Ishikawa (cell line): ENCODE data around the gene PIK3AP1.

Source experiments
- CEBPB ChIP-seq: IDR thresholded peaks from 2 replicates; pipeline ENCODE4 v1.6.1; 2012
- EP300 ChIP-seq: IDR thresholded peaks from 2 replicates; pipeline ENCODE4 v1.6.1; 2012; ENCODE audit warnings: borderline replicate concordance
- FOXM1 ChIP-seq: IDR thresholded peaks from 2 replicates; pipeline ENCODE4 v1.6.1; 2012; ENCODE audit warnings: low read depth, borderline replicate concordance
- TCF12 ChIP-seq: IDR thresholded peaks from 2 replicates; pipeline ENCODE4 v1.6.1; 2012; ENCODE audit warnings: low read depth
- YY1 ChIP-seq: IDR thresholded peaks from 2 replicates; pipeline ENCODE4 v1.6.1; 2012; ENCODE audit warnings: low read depth
- ZBTB7A ChIP-seq: IDR thresholded peaks from 2 replicates; pipeline ENCODE4 v1.6.1; 2012; ENCODE audit warnings: low read depth
- TF ChIP-seq, protein P1 (sequence below): IDR thresholded peaks from 2 replicates; pipeline ENCODE4 v1.6.1; 2012
- TF ChIP-seq, protein P2 (sequence below): IDR thresholded peaks from 2 replicates; pipeline ENCODE4 v1.6.1; 2012

DNA sequence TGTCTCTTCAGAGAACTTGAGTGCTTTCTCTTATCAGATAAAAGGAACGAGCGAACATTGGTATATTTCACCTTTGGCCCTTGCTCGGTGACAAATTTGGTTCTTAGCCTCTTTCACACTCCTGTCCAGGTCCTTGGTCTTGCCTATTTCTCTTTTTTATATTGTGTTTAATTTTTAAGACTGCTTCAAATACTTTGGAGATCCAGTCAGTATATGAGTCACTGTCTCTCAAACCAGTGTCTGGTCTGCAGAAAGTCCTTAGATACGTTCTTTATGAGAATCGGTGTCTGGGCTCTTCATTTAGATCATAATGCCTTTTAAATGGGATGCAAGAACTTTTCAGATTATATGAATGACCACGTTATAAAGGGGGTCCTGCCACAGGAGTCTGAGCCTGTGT, 55.0 kb downstream of the PIK3AP1 start:
- TF ChIP-seq EP300 = no peak
- TF ChIP-seq CEBPB = no peak
- TF ChIP-seq YY1 = no peak
- no peak for TF ChIP-seq FOXM1
- TF ChIP-seq, protein P1, sequence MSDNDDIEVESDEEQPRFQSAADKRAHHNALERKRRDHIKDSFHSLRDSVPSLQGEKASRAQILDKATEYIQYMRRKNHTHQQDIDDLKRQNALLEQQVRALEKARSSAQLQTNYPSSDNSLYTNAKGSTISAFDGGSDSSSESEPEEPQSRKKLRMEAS = no peak
- no peak for TF ChIP-seq TCF12
- TF ChIP-seq ZBTB7A = no peak
- TF ChIP-seq, protein P2, sequence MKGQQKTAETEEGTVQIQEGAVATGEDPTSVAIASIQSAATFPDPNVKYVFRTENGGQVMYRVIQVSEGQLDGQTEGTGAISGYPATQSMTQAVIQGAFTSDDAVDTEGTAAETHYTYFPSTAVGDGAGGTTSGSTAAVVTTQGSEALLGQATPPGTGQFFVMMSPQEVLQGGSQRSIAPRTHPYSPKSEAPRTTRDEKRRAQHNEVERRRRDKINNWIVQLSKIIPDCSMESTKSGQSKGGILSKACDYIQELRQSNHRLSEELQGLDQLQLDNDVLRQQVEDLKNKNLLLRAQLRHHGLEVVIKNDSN = no peak
